Gastroesophageal sphincter (tissue), 4 donors: ENCODE measurements around the gene SLC48A1. TPM values are rescaled to one million over a fixed set of nuclear protein-coding genes. Genes with fewer than 3 reads are reported as not detected.

Experiments
- ATAC-seq: fragments of 150-250 bp; one replicate; pipeline ENCODE4 v1.9.1; 2016; ENCODE audit warnings: mild to moderate bottlenecking, moderate library complexity
- H3K27ac ChIP-seq, 4 donors: fragments of 200-600 bp; sonication (generic) in 3 of 4; 1 replicate in 3 of 4; 2 replicates in 1 of 4; pipeline ENCODE4 v1.5.1; 2016 to 2019
- H3K27me3 ChIP-seq: fragments of 200-600 bp; sonication (generic); one replicate; pipeline ENCODE4 v1.5.1; 2019
- H3K36me3 ChIP-seq, 2 donors: fragments of 200-600 bp; sonication (generic); one replicate each; pipeline ENCODE4 v1.5.1; 2019; ENCODE audit warnings: control low read depth in 1 of 2
- H3K4me1 ChIP-seq, 3 donors: fragments of 200-600 bp; sonication (generic); 1 replicate in 2 of 3; 2 replicates in 1 of 3; pipeline ENCODE4 v1.5.1; 2016 to 2019; ENCODE audit warnings: control low read depth in 2 of 3
- H3K4me3 ChIP-seq, 2 donors: fragments of 200-600 bp; sonication (generic); one replicate each; pipeline ENCODE4 v1.5.1; 2019; ENCODE audit warnings: mild to moderate bottlenecking in 1 of 2, moderate library complexity in 1 of 2
- H3K9me3 ChIP-seq, 3 donors: fragments of 200-600 bp; sonication (generic); one replicate each; pipeline ENCODE4 v1.5.1; 2017 to 2019; ENCODE audit warnings: control low read depth in 2 of 3
- CTCF ChIP-seq, 4 experiments: fragments of 200-600 bp in 2 of 4; fragments of 450-650 bp in 2 of 4; sonication (generic) in 1 of 4; IDR thresholded peaks; one replicate each; pipeline ENCODE4 v1.5.1; 2017 to 2019; ENCODE audit warnings: antibody characterized with exemption in 4 of 4, mild to moderate bottlenecking in 2 of 4, moderate library complexity in 2 of 4
- EP300 ChIP-seq: sonication (generic); formaldehyde crosslinking; IDR thresholded peaks from one replicate; pipeline ENCODE4 v1.6.1; 2017; ENCODE audit warnings: antibody characterized with exemption, mild to moderate bottlenecking
- POLR2A ChIP-seq, 2 donors: fragments of 450-650 bp; IDR thresholded peaks; one replicate each; pipeline ENCODE4 v1.6.1; 2017; ENCODE audit warnings: antibody characterized with exemption in 2 of 2, mild to moderate bottlenecking in 2 of 2, moderate library complexity in 1 of 2
- POLR2AphosphoS5 ChIP-seq: sonication (generic); formaldehyde crosslinking; IDR thresholded peaks from one replicate; pipeline ENCODE4 v1.6.1; 2017; ENCODE audit warnings: antibody characterized with exemption
- WGBS, 2 donors: methylation state at CpG; one replicate each; pipeline ENCODE4 v1.1.5; 2018; ENCODE audit warnings: low coverage in 1 of 2; 5-methylcytosine and 5-hydroxymethylcytosine counted together
- total RNA-seq, 4 donors: library from RNA; depleted of rRNA; stranded (reverse); fragments of >200 nt; gene quantifications; one replicate each; pipeline ENCODE4 v1.1.0, GENCODE V29; 2016

SLC48A1 gene
- total RNA-seq, 4 donors from 2014 or later = 40.7 to 66.8 (median 53.3) TPM

DNA sequence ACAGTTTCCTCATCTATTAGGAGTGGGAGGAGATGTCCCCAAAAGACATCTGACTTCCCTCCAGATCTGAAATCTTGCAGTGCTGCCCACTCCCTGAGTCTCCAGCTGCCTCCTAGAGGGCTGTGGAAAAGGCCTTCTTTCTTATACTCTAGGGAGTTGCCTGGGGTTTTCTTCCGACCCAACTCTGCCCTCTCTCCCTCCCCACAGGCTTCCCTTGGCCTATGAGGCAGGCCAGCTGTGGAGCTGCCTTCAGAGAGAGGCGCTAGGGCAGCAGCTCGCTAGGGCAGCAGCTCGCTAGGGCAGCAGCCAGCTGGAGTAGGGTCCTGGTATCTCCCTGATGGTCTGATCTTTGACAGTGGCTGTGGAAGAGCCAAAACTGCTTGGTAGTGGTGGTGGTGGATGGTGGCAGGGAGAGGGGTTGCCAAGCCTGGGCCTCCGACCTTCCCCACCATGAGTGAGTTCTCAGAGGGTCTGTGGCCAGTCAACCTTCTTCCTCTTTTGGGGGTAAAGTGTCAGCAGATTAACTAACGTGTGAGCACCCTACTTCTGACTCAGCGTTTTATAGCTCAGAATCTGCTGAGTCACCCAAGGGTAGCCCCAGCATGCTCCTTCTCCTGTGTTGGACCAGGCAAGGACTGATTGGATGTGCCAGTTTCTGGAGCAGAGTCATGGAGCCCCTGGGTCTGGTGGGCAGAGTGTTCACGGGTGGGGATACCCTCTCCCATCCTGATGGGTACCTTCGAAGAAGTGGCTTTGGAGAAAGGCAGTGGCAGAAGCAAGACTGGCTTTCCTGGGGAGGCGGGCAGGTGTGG, 2.3 kb downstream of the SLC48A1 start:
- peak in 1 of 4 experiments; percentile 5 for TF ChIP-seq CTCF (IDR thresholded peaks at IDR 0.05)
- TF ChIP-seq POLR2AphosphoS5 = no peak
- TF ChIP-seq POLR2A (IDR thresholded peaks at IDR 0.05) = no peak
- TF ChIP-seq EP300 = no peak
- no CpG with 5 or more reads among the region's 10 CpGs for WGBS, 2 donors
- Histone ChIP-seq H3K9me3 (no peaks in the 10 kb centered on the region), H3K4me1 (peaks cover 10 to 84% (median 51%) of the 10 kb centered on the region in 3 donors), H3K27ac (peak overlapping the region in 3 of 4 donors; percentile 78 to 81 (median 80)), H3K36me3 (peaks cover 0 to 5% of the 10 kb centered on the region in 2 donors), H3K27me3 (no peaks in the 10 kb centered on the region), H3K4me3 (no peak overlapping the region)
- no peak for ATAC-seq

GRCh38 chr12:47776471-47777143, 3.6 kb downstream of the SLC48A1 start:
- 100% methylated on average over 1 of the region's 5 CpGs; no CpG with 5 or more reads in 1 of the 2 donors for WGBS, 2 donors
- Histone ChIP-seq H3K4me1 (peaks cover 10 to 79% (median 51%) of the 10 kb centered on the region in 3 donors), H3K4me3 (no peak overlapping the region), H3K36me3 (peaks cover 0 to 17% of the 10 kb centered on the region in 2 donors), H3K9me3 (no peaks in the 10 kb centered on the region), H3K27me3 (no peaks in the 10 kb centered on the region), H3K27ac (peak overlapping the region; percentile 24 to 81 (median 79))
- ATAC-seq = no peak
- TF ChIP-seq EP300 (no peak), POLR2A (IDR thresholded peaks at IDR 0.05) (no peak), CTCF (IDR thresholded peaks at IDR 0.05) (no peak), POLR2AphosphoS5 (no peak)

DNA sequence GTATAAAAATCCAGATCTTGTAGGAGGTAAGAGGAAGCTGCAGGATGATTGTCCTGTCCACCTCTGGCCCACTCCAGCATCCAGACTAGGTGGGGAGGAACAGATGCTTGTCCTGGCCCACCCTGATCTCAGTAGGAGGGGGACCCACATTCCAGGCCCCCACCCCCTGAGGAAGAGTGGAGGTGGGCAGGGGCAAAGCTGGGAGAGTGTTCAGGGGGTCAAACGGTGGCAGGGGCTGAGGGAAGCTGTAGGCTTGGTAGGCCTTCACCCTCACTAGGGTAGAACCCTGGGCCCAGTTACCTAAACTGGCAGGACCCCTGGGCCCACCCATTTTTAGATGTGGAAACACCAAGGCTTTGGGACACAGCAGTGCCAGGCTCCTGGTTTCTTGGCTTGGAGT, 4.1 kb downstream of the SLC48A1 start:
- Histone ChIP-seq H3K36me3 (peaks cover 0 to 22% of the 10 kb centered on the region in 2 donors), H3K27me3 (no peaks in the 10 kb centered on the region), H3K9me3 (no peaks in the 10 kb centered on the region), H3K4me1 (peaks cover 10 to 76% (median 51%) of the 10 kb centered on the region in 3 donors), H3K4me3 (no peak overlapping the region), H3K27ac (peak overlapping the region; percentile 24 to 81 (median 79))
- no peak for TF ChIP-seq POLR2AphosphoS5
- no peak for TF ChIP-seq EP300
- TF ChIP-seq POLR2A (IDR thresholded peaks at IDR 0.05) = no peak
- no peak for TF ChIP-seq CTCF (IDR thresholded peaks at IDR 0.05)
- no CpG with 5 or more reads among the region's 1 CpG for WGBS, 2 donors
- ATAC-seq = no peak

- Histone ChIP-seq H3K4me3 (no peak overlapping the region), H3K27ac (peak overlapping the region; percentile 24 to 81 (median 79)), H3K27me3 (no peaks in the 10 kb centered on the region), H3K36me3 (peaks cover 0 to 30% of the 10 kb centered on the region in 2 donors), H3K9me3 (no peaks in the 10 kb centered on the region), H3K4me1 (peaks cover 10 to 69% (median 51%) of the 10 kb centered on the region in 3 donors)
- peak; percentile 4 for ATAC-seq
- WGBS, 2 donors = 65 to 69% methylated on average over 2 of the region's 9 CpGs
- no peak for TF ChIP-seq POLR2A (IDR thresholded peaks at IDR 0.05)
- TF ChIP-seq POLR2AphosphoS5 = peak; percentile 7
Observed at GRCh38 chr12:47777741-47778558, 4.9 kb downstream of the SLC48A1 start.

GRCh38 chr12:47778881-47779280, 5.8 kb downstream of the SLC48A1 start:
- 36 to 89% methylated on average over 1 to 2 of the region's 14 CpGs for WGBS, 2 donors
- peak overlapping the region in 3 of 4 donors; percentile 25 to 80 (median 78) for H3K27ac ChIP-seq

More at GRCh38 chr12:47778881-47779280, 5.8 kb downstream of the SLC48A1 start:
- no peak overlapping the region for H3K4me3 ChIP-seq
- peaks cover 10 to 73% (median 49%) of the 10 kb centered on the region in 3 donors for H3K4me1 ChIP-seq
- TF ChIP-seq POLR2A (IDR thresholded peaks at IDR 0.05) (peak in 1 of 2 donors; percentile 14), POLR2AphosphoS5 (no peak)
- peak; percentile 2 for ATAC-seq
- H3K36me3 ChIP-seq = peaks cover 0 to 39% of the 10 kb centered on the region in 2 donors
- H3K9me3 ChIP-seq = no peaks in the 10 kb centered on the region
- no peaks in the 10 kb centered on the region for H3K27me3 ChIP-seq
